Suppressor macrophage treated with lipopolysaccharide for 1 hour (primary cell): ENCODE data around the gene ASTN2.

Experiments used
- DNase-seq, 3 donors: peaks; one replicate each; pipeline ENCODE4 v3.0.0-alpha.2; 2020 to 2022

ASTN2 gene

DNA sequence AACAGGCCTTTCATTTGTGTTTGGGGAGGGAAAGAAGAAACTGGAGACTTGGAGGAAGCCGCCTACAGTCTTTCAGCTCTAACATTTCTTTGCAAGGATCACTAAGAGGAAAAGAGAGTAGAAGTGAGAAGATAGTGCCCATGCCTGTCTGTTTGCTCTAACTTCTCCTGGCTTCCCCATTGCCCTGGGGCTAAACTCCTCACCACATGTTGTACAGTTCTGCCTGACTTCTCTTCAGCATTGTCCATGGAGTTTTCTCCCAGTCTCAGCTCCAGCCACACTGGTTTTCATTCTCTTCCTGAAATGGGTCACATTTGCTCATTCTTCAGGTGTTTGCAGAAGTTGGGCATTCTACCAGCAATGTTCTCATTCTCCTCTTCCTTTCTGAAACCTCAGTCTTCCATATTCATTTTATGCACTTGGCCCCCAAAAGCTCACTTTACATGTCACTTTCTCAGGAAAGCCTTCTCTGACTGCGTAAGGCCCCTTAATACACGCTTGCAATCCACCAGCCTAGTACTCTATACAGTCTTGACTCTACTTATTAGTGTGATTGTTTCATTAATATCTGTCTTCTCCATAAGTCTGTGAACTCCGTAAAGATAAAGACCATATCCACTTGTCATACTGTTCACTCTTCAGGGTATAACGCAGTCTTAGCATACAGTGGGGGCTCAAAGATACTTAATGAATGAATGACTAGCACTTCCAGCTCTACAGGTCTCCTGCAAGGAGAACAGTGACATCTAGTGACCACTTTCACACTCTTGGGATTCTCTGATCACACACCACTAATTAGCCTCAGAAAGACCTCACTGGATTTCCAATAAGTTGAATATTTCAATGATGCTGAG, 768.0 kb downstream of the ASTN2 start:
- DNase-seq: peak; percentile 28 to 44 (median 36)

DNA sequence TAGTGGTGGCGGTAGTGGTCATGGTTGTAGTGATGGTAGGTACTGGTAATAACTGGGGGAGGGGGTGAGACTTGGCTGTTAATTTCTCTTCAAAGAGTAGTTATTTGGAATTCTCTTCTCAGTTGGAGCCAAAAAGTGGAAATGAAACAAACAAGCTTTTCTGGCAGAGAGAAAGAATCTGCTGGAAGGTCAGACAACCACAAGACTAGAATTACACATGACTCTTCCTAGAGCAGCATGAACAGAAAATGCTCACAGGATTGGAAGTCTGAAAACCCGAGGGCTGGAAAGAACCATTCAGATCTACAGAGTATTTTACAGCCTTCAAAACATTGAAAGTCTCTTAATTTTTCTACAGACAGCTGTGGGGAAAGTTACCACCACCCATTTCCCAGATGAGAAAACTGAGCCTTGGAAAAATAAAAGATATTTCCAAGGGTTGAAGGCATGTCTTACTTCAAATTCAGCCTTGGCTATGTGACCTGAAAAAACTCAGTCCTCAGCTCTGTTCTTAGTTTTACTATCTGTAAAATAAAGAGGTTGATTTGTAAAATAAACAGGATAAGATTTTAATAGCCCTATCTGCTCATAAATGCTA, 770.7 kb downstream of the ASTN2 start:
- DNase-seq: no peak

- no peak for DNase-seq
Measured at GRCh38 chr9:116643691-116644090, 771.2 kb downstream of the ASTN2 start.

GRCh38 chr9:116641292-116642059, 773.4 kb downstream of the ASTN2 start:
- no peak for DNase-seq

- no peak for DNase-seq
Measured at GRCh38 chr9:116639251-116639741, 775.6 kb downstream of the ASTN2 start.

- no peak for DNase-seq
Measured at GRCh38 chr9:116635908-116636307, 778.9 kb downstream of the ASTN2 start.

DNA sequence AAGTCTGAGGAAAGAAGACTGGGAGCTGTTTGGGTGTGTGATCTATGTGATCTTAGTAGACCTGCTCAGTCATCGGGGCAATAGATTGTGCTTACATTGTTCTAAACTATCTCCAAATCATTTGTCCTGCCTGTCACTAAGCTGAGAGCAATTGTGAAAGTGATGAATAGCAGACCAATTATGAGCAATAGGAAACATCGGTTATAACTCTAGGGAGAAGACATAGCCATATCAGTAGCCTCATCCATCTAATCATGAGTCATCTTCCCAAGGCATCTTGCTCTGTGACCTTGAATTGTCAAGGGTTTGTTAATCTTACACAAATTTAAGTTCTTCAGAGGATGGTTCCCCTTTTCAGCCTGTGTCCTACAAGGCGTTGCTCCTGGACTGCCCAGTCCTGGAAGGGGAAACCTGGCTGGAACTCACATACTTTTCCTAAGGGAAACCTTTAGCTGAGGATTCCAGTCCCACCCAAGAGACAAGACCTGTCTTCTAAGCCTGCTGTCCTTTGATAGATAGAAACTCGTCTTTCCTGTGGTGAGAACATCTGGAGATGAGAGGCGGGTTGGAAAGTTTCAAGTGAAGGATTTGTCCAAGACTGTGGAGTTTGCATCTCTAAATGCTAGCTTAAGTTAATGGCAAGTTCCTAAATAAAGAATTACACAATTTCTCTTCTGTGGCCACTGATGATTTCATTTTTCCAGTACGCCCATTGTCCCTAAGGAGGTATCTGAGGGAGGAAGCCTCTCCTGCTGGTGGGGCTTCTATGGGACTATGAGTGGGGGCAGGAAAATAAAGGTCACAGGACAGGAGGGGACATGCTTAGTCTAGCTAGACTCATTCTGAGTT, 781.6 kb downstream of the ASTN2 start:
- no peak for DNase-seq

- no peak for DNase-seq
Measured at GRCh38 chr9:116629634-116630033, 785.2 kb downstream of the ASTN2 start.

- no peak for DNase-seq
Measured at GRCh38 chr9:116628716-116629115, 786.1 kb downstream of the ASTN2 start.

GRCh38 chr9:116627433-116627832, 787.4 kb downstream of the ASTN2 start:
- DNase-seq: no peak

GRCh38 chr9:116626762-116627161, 788.1 kb downstream of the ASTN2 start:
- no peak for DNase-seq

GRCh38 chr9:116623715-116624114, 791.1 kb downstream of the ASTN2 start:
- DNase-seq: no peak

DNA sequence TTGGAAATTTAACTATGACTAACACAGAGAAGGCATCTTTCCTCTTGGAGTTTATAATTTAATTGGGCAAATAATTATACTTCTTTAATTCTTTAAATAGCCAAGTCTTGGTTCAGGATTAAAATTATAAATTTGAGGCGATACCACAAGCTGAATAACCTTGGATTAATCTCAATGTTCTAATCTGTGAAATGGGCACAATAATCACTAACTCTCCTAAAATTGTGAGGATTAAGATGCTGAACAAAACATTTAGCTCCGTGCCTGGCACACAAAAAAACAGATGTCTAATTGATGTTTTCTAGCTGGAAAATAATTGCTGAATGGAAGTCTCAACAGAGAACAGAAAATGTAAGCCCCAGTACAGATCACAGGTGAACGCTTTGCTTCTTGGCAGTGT, 797.5 kb downstream of the ASTN2 start:
- DNase-seq: no peak

- DNase-seq: no peak
Measured at GRCh38 chr9:116616304-116616914, 798.4 kb downstream of the ASTN2 start.

- DNase-seq: no peak
Measured at GRCh38 chr9:116608064-116608463, 806.8 kb downstream of the ASTN2 start.

- no peak for DNase-seq
Measured at GRCh38 chr9:116605904-116606341, 808.9 kb downstream of the ASTN2 start.

- no peak for DNase-seq
Measured at GRCh38 chr9:116605060-116605459, 809.8 kb downstream of the ASTN2 start.

DNA sequence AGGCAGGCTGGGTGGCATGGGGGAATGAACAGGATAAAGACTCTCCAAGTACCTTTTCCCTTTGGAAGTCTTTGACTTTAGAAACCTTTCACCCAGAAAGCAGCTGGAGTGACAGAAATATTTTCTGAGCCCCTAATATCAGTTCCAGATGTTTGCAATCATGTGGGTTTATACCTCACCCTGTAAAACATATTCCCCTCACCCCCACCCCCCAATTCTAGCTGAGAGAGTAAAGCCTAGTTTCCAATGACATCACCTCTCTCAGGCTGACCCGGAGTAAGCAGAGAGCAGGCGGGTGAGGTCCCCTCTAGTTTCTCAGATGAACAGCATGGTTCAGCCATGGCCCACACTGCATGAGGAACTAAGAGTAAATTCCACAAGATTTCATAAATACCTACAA, 810.6 kb downstream of the ASTN2 start:
- no peak for DNase-seq

DNA sequence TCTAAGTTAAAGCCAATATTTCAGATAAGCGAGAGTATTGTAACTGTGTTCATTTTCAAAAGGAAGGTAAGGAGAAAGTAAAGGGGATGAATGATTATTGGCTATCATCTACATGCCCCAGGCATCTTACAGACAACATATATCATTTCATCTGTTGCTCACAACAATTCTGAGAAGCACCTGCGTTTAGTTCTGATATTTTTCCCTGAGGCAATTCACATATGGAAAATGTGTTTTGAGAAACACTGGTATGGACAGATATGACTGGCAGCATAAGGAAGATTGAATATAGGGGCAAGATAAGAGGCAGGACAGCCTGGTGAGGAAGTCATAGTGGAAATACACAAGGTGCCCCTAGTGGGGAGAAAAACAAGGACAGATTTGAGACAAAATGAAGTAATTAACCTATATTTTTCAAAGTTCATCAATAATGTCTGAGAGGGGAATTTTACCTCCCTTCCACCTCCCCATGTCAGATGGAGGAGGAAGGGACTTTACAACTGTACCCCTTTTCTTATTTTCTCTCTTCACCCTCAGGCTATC, 815.4 kb downstream of the ASTN2 start:
- DNase-seq: peak in 1 of 3 donors; percentile 11

DNA sequence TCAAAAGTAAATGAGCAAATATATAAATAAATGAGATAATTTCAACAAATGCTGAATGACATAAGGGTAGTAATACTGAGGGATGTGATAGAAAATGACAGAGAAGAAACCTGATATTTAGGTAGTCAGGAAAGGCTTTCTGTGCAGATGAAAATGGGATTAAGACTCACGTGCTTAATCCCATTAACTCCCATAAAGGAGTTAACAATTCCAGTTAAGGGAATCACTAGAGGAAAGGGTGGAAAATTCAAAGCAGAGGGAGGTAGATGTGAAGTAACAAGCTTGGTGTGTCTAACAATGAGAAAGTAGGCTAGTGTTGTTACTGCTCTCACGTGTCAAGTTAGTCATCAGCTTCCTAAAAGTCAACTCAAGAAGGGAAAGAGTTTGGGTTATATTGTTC, 818.2 kb downstream of the ASTN2 start:
- no peak for DNase-seq

DNA sequence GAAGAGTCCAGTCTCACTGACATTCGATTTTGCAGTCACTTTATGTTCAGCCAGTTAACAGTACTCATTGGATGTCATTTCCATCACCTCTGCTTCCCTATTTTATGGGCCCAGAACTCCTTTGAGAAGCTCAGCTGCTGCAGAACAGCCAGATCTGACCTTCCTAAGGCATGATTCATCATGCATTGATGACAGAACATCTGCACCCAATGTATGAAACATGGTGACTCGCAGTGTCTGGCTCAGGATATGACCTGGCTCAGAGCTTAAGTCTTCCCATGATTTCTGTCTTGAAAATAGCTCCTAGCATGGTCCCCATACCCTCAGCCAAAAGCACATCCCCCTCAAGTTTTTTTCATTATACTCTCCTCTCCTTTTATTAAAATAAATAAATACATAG, 820.3 kb downstream of the ASTN2 start:
- DNase-seq: peak; percentile 30 to 63 (median 37)

- peak in 1 of 3 donors; percentile 16 for DNase-seq
Measured at GRCh38 chr9:116592970-116593369, 821.9 kb downstream of the ASTN2 start.
